Central memory CD8-positive, alpha-beta T cell (primary cell): Measurements from ENCODE around the gene SOX8.

Experiments
- ATAC-seq: fragments of 150-1000 bp; cut with Tn5 transposase; replicated peaks from 2 replicates; pipeline ENCODE4 v1.10.0; 2022; ENCODE audit warnings: mild to moderate bottlenecking, moderate FRiP score, moderate number of reproducible peaks; ENCODE audit not compliant: poor library complexity, severe bottlenecking; ENCODE audit errors: extremely low read depth
- DNase-seq, 2 donors: peaks; one replicate each; pipeline ENCODE4 v3.0.0; 2021; ENCODE audit warnings: low spot score in 2 of 2
- H3K27ac Mint-ChIP-seq: one replicate; pipeline ENCODE4 v1.8.0; 2022; ENCODE audit warnings: low read depth, mild to moderate bottlenecking, moderate library complexity, mixed read lengths
- H3K27me3 Mint-ChIP-seq: one replicate; pipeline ENCODE4 v1.8.0; 2022; ENCODE audit warnings: mixed read lengths
- H3K36me3 Mint-ChIP-seq: one replicate; pipeline ENCODE4 v1.8.0; 2022; ENCODE audit warnings: mild to moderate bottlenecking, moderate library complexity, mixed read lengths; ENCODE audit not compliant: insufficient read depth
- H3K4me1 Mint-ChIP-seq: one replicate; pipeline ENCODE4 v1.8.0; 2022; ENCODE audit warnings: mixed read lengths
- H3K4me3 Mint-ChIP-seq: one replicate; pipeline ENCODE4 v1.8.0; 2022; ENCODE audit warnings: mild to moderate bottlenecking, moderate library complexity, mixed read lengths
- H3K9me3 Mint-ChIP-seq: one replicate; pipeline ENCODE4 v1.8.0; 2022; ENCODE audit warnings: mixed read lengths

SOX8 gene

GRCh38 chr16:981695-982144 is at the start of gene SOX8:
SOX8 (plus strand) TSS chr16:981770; CDS start chr16:981923, 153 bp downstream.
- Mint-ChIP-seq H3K36me3 (peaks cover 7% of the 10 kb centered on the region), H3K4me3 (peak within 1 kb of the TSS; percentile 88), H3K9me3 (no peaks in the 10 kb centered on the region), H3K4me1 (no peaks in the 10 kb centered on the region), H3K27me3 (peaks cover 15% of the 10 kb centered on the region), H3K27ac (peak within 1 kb of the TSS; percentile 93)
- DNase-seq: no peak
- no peak for ATAC-seq

GRCh38 chr16:932831-933330 is 48.7 kb upstream of the SOX8 start:
- no peaks in the 10 kb centered on the region for H3K27me3 Mint-ChIP-seq
- no peak for ATAC-seq
- H3K4me1 Mint-ChIP-seq: peaks cover 10% of the 10 kb centered on the region
- H3K9me3 Mint-ChIP-seq: no peaks in the 10 kb centered on the region
- no peak for DNase-seq
- H3K27ac Mint-ChIP-seq: no peak overlapping the region
- peaks cover 4% of the 10 kb centered on the region for H3K36me3 Mint-ChIP-seq
- H3K4me3 Mint-ChIP-seq: no peak overlapping the region

GRCh38 chr16:933581-933980 is 48.0 kb upstream of the SOX8 start:
- H3K9me3 Mint-ChIP-seq: no peaks in the 10 kb centered on the region
- DNase-seq (no peak), ATAC-seq (no peak)
- H3K27ac Mint-ChIP-seq: no peak overlapping the region
- H3K27me3 Mint-ChIP-seq: no peaks in the 10 kb centered on the region
- no peak overlapping the region for H3K4me3 Mint-ChIP-seq
- peaks cover 4% of the 10 kb centered on the region for H3K36me3 Mint-ChIP-seq
- peaks cover 10% of the 10 kb centered on the region for H3K4me1 Mint-ChIP-seq

- DNase-seq (no peak), ATAC-seq (no peak)
- Mint-ChIP-seq H3K4me3 (no peak overlapping the region), H3K4me1 (peaks cover 14% of the 10 kb centered on the region), H3K36me3 (peaks cover 4% of the 10 kb centered on the region), H3K27ac (peak overlapping the region; percentile 32), H3K9me3 (no peaks in the 10 kb centered on the region), H3K27me3 (no peaks in the 10 kb centered on the region)
Observed at GRCh38 chr16:934178-934577, 47.4 kb upstream of the SOX8 start.

- H3K27ac Mint-ChIP-seq: peak overlapping the region; percentile 64
- no peaks in the 10 kb centered on the region for H3K27me3 Mint-ChIP-seq
- H3K4me1 Mint-ChIP-seq: peaks cover 10% of the 10 kb centered on the region
- H3K36me3 Mint-ChIP-seq: peaks cover 6% of the 10 kb centered on the region
- ATAC-seq: no peak
- DNase-seq: no peak
- no peaks in the 10 kb centered on the region for H3K9me3 Mint-ChIP-seq
- H3K4me3 Mint-ChIP-seq: no peak overlapping the region
Observed at GRCh38 chr16:935684-936083, 45.9 kb upstream of the SOX8 start.

GRCh38 chr16:937311-937710 is 44.3 kb upstream of the SOX8 start:
- peaks cover 4% of the 10 kb centered on the region for H3K36me3 Mint-ChIP-seq
- ATAC-seq (no peak), DNase-seq (no peak)
- H3K9me3 Mint-ChIP-seq: peaks cover 4% of the 10 kb centered on the region
- no peaks in the 10 kb centered on the region for H3K27me3 Mint-ChIP-seq
- no peak overlapping the region for H3K4me3 Mint-ChIP-seq
- no peak overlapping the region for H3K27ac Mint-ChIP-seq
- peaks cover 10% of the 10 kb centered on the region for H3K4me1 Mint-ChIP-seq

- no peak for DNase-seq
- Mint-ChIP-seq H3K4me1 (peaks cover 10% of the 10 kb centered on the region), H3K9me3 (peaks cover 8% of the 10 kb centered on the region), H3K4me3 (no peak overlapping the region), H3K27ac (no peak overlapping the region), H3K27me3 (no peaks in the 10 kb centered on the region), H3K36me3 (peaks cover 4% of the 10 kb centered on the region)
- no peak for ATAC-seq
Observed at GRCh38 chr16:937723-938122, 43.8 kb upstream of the SOX8 start.

- H3K9me3 Mint-ChIP-seq: peaks cover 10% of the 10 kb centered on the region
- H3K4me1 Mint-ChIP-seq: peaks cover 10% of the 10 kb centered on the region
- DNase-seq (no peak), ATAC-seq (no peak)
- H3K27ac Mint-ChIP-seq: no peak overlapping the region
- no peaks in the 10 kb centered on the region for H3K27me3 Mint-ChIP-seq
- H3K36me3 Mint-ChIP-seq: peaks cover 4% of the 10 kb centered on the region
- H3K4me3 Mint-ChIP-seq: no peak overlapping the region
Observed at GRCh38 chr16:938136-938535, 43.4 kb upstream of the SOX8 start.

GRCh38 chr16:938752-939151 is 42.8 kb upstream of the SOX8 start:
- Mint-ChIP-seq H3K27ac (no peak overlapping the region), H3K36me3 (peaks cover 6% of the 10 kb centered on the region), H3K27me3 (no peaks in the 10 kb centered on the region), H3K4me1 (peaks cover 10% of the 10 kb centered on the region), H3K9me3 (peaks cover 10% of the 10 kb centered on the region), H3K4me3 (no peak overlapping the region)
- DNase-seq (no peak), ATAC-seq (no peak)

GRCh38 chr16:939311-939710 is 42.3 kb upstream of the SOX8 start:
- Mint-ChIP-seq H3K36me3 (peaks cover 9% of the 10 kb centered on the region), H3K4me1 (peaks cover 10% of the 10 kb centered on the region), H3K9me3 (peaks cover 10% of the 10 kb centered on the region), H3K27me3 (no peaks in the 10 kb centered on the region), H3K27ac (no peak overlapping the region), H3K4me3 (no peak overlapping the region)
- no peak for DNase-seq
- ATAC-seq: no peak

GRCh38 chr16:939941-940340 is 41.6 kb upstream of the SOX8 start:
- no peak for DNase-seq
- Mint-ChIP-seq H3K4me1 (peaks cover 10% of the 10 kb centered on the region), H3K27me3 (no peaks in the 10 kb centered on the region), H3K9me3 (peaks cover 10% of the 10 kb centered on the region), H3K27ac (no peak overlapping the region), H3K36me3 (peaks cover 9% of the 10 kb centered on the region), H3K4me3 (no peak overlapping the region)
- no peak for ATAC-seq

GRCh38 chr16:942436-943060 is 39.0 kb upstream of the SOX8 start:
- Mint-ChIP-seq H3K4me1 (peaks cover 11% of the 10 kb centered on the region), H3K4me3 (no peak overlapping the region), H3K9me3 (peaks cover 10% of the 10 kb centered on the region), H3K27ac (no peak overlapping the region), H3K27me3 (no peaks in the 10 kb centered on the region), H3K36me3 (peaks cover 10% of the 10 kb centered on the region)
- ATAC-seq (no peak), DNase-seq (no peak)

- Mint-ChIP-seq H3K4me1 (peaks cover 8% of the 10 kb centered on the region), H3K27me3 (no peaks in the 10 kb centered on the region), H3K36me3 (peaks cover 10% of the 10 kb centered on the region), H3K4me3 (no peak overlapping the region), H3K27ac (no peak overlapping the region), H3K9me3 (peaks cover 10% of the 10 kb centered on the region)
- DNase-seq (no peak), ATAC-seq (no peak)
Observed at GRCh38 chr16:943971-944370, 37.6 kb upstream of the SOX8 start.
